ENCODE data around the gene OLFM2.
"Not testable (repeated sequence)": the region's sequence is repeated elsewhere in the genome, so short reads cannot be mapped to it uniquely, and the experiment has no call there.

OLFM2 gene

DNA sequence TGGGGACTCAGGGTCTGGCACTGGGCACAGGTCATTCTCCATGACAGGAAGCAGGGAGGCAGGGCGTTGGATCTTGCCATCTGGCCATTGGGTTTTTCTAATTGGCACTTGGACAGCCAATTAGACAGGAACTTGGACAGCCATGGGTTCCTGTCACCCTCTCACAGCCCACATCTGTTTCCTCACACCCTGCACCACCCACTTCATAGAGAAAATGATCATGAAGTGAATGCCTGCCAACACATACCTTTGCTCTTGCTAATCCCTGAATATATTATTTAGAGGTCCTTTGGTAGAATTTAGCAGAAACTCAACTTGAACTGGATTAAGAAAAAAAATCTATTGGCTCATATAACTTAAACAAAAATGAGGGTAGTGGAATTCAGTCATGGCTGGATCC lies 4.9 kb upstream of the OLFM2 start:
- no peak for DNase-seq

- no peak for DNase-seq
Measured at GRCh38 chr19:9940778-9941177, 4.5 kb upstream of the OLFM2 start.

GRCh38 chr19:9939301-9939913 lies 3.1 kb upstream of the OLFM2 start:
- DNase-seq, result no peak

- no peak for DNase-seq
Measured at GRCh38 chr19:9937001-9937411, 691 bp upstream of the OLFM2 start.

DNA sequence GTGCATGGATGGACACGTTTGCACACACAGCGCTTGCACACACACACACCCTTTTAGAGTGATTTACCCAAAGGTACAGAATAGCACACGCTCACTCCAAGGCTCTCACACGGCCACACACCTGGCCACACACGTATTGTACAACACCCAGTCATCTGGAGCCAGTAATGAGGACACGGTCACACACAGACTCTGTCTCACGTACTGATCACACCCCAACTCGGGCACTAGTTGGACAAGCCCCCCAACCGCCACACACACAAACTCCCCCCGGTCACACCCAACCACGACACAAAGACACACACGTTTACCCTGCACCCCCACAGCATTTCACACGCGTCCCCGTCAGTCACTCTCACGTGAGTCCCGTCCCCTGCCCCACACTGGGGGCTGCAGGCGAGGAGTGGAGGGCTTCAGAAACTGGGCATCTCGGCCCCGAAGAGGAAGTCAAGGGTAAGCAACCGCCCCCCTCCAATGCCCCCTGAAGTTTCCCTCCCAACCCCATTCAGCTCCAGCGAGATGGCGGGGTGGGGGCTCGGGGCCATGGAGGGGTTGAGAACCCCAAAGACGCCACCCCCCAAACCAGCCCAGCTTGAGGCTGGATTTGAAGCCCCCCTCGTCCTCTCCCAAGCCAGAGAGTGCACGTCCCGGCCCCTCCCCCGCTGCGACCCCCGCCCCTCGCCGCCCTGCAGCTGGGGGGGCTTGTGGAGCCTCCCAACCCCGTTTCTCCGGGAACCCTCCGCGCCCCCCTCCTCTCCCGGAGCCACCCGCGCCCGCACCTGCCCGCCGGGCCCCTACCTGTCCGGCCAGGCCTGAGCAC lies 599 bp downstream of the OLFM2 start:
- no peak for DNase-seq

GRCh38 chr19:9934132-9934950 lies 2.0 kb downstream of the OLFM2 start:
- peak; percentile 83 for DNase-seq

DNA sequence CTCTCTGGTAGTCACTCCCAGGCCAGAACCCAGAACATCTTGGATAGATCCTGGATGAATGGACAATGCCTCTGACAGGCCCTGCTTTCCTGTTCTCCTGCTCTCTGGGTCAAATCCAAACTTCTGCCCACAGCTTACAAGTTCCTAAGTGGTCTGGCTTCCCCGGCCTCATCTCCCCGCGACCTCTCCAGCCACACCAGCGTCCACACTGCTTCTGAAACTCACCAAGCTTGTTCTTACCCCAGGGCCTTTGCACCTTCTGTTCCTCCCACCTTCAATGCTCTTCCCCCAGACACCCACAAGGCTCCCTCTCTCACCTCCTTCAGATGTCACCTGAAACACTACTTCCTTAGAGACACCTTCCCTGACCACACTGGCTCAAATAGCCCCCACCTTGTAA lies 3.5 kb downstream of the OLFM2 start:
- DNase-seq, result no peak

DNA sequence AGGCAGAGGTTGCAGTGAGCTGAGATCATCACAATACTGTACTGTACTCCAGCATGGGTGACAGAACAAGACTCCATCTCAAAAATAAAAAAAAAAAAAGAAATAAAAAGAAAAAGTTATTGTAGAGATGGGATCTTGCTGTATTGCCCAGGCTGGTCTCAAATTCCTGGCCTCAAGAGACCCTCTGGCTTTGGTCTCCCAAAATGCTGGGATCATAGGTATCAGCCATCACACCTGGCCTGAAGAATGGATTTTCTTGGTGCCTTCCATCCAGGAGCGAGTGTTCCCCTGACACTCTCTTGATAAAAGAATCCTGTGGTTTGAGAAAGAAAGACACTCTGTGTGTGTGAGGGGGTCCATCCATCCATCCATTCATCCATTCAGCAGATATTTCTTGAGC lies 4.7 kb downstream of the OLFM2 start:
- no peak for DNase-seq

GRCh38 chr19:9923440-9923839 lies 12.9 kb downstream of the OLFM2 start:
- DNase-seq, result no peak

- not testable (repeated sequence) for DNase-seq
Measured at GRCh38 chr19:9922782-9923379, 13.4 kb downstream of the OLFM2 start.

DNA sequence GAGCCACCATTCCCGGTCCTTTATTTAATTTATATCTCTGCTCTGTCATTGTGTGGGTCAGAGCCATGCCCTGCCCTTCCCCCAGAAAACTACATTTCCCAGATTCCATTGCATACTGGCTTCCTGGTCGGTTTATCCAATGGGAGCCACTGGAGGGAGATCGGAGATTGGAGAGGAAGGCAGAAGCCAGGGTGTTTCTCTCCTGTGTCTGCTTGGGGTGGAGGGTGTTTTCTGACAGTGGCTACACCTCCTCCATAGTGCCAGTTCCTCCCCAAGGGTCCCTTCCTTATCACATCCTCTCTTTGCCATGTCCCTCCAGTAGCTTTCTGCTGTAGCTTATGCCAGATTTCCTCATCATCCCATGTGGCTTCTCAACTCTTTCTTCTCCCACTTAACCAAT lies 19.0 kb downstream of the OLFM2 start:
- peak; percentile 14 for DNase-seq

DNA sequence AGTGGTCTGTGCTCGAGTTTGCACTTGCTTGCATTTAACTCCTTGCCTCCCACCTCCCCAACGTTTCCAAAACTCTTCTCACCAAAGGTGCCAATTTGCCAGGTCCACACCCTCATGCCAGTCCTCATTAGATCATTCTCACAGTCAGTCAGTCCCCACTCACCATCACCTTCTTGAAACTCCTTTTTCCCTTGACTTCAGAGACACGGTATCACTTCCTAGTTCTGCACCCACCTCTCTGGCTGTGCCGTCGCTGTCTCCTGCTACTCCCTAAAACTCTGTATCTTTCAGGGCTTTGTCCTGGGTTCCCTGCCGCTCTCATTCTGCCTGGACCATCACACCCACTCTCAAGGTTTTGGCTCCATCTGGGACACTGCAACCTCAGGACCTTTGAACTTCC lies 19.6 kb downstream of the OLFM2 start:
- no peak for DNase-seq

DNA sequence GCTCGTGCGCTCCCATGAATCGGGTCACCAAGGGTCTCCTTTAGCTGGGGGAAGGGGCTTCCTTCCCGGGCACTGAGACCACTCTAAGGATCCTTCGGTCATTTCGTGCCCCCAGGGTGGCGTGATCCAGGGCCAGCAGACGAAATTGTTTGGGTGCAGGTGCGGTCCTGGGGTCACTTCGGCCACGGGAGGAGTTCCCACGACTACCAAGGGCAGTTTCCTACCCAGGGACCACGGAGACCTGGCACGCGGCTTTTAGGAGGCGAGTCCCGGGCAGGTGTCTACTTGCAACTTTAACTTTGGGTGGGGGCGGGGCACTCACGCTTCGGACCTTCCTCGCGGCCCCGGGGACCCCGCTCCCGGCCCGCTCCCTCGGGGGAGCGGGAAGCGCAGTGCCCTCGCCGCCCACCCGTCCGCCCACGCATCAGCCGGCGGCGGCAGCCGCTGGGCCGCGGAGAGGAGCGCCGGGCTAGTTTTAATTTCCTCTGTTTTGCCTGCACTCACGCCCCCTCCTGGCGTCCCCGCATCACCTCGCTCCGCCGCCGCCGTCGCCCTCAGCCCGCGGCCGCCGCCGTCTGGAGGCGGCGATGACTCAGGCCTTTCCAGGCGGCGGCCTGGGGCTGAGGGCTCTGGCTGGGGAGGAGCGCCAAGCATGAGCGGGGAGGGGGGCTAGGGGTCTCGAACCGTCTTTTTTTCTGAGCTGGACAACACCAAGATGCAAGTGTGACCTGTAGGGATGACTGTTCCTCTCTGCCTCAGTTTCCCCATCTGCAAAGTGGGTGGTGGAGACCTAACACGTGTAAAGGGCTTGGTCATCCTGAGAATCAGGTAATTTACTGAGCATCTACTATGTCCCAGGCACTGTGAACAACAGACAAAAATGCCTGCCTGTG lies 21.8 kb downstream of the OLFM2 start:
- peak; percentile 83 for DNase-seq

- DNase-seq, result no peak
Measured at GRCh38 chr19:9914001-9914314, 22.4 kb downstream of the OLFM2 start.

DNA sequence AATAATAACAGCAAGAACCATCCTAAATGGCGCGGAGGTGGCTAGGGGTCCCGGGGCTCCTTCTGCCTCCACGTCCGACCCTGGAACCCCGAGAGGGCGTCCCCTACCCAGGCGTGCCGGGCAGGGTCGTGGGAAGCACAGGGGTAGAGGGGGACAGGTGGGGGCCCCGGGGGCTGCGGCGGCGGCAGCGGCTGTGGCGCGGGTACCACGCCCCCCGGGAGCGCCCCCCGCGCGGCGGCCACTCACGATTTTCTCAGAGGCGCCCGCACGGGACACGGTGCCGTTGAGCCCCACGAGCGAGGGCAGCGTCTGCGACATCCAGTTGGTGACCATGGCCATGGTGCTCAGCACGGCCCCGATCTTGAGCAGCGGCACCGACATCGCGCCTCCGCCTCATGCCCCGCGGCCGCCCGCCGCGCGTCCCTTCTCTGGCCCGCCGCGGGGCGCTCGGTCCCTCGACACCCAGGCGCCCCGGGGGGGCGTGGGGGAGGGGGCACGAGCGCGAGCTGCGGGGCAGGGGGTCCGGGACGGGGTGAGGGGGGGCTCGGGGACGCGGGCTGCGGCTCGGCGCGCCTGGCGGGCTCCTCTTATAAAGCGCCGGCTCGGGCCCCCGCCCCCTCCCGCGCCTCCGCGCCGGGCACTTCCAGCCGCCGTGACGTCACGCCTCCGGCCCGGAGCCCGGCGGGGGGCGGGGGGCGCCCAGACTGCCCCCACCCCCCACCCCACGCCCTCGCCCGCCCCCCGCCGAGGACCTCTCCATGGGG lies 22.9 kb downstream of the OLFM2 start:
- no peak for DNase-seq

DNA sequence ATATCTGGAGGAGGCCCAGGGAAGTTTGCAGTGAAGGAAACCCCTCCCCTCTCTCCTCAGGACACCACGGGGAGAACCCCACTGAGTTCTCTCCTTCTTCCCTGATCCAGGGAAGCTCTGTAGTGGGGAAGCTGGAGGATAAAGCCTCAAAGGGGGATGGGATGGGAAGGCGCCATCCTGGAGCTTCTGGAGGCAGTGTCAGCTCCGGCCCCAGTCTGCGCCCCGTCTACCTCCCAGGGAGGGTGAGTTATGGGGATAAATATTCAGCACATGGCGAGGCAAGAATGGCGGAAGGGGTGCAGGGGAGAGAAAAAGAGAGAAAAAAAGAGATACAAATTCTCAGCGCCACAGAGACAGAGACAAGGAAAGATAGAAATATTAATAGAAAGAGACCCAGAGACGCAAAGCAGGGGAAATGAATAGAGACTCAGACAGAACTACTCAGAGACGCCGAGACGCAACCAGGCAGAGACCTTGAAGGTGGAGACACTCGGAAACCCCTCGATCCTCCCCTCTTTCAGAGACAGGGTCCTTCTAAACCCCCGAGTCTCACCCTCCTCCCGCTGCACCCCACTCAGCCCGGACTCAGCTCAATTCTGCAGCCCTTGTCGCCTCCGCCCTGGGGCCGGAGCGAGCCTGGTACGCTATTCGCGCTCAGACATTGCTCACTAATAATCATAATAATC lies 23.6 kb downstream of the OLFM2 start:
- DNase-seq, result no peak

GRCh38 chr19:9911524-9912185 lies 24.7 kb downstream of the OLFM2 start:
- no peak for DNase-seq

DNA sequence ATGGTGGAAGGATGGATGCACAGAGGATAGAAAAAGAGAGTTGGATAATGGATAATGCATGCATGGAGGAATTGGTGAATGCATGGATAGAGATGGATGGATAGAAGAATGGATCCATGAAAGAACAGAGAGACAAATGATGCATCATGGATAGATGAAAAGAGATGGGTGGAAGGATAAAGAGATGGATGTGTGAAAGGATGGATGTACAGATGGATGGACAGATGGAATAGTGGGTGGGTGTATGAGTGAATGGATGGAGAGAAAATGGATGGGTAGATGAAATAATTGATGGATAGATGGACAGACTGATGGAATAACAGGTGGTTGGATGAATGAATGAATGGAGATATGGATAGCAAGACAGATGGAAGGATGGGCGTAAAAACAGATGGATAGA lies 25.7 kb downstream of the OLFM2 start:
- no peak for DNase-seq

- DNase-seq, result no peak
Measured at GRCh38 chr19:9909251-9909650, 27.1 kb downstream of the OLFM2 start.

DNA sequence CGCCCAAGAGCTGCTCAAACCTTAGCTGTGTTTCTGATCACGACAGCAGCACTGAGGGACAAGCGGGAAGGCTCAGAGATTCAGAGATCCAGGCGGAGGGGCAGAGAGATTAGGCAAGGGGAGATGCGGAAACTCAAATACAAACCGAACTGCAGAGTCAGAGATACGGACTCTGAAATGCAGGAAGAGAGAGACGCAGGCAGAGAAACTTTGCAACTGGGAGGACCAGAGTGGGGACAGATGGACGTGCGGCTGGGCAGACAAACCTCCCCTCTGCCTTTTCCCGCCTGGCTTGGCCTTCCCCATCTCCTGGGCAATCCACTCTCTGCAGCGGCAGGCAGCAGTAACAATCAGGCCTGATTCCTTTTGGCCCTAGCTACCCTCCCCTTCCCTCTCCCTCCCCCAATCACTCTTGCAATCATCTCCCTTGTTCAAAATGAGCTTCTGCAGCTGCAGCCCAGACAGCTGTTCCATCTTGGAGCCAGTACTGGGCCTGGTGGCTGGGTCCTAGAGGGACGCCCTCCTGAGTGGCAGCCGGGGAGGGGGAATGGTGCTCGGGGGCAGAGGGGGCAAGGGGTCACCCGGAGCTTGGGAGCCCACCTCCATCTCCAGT lies 29.7 kb downstream of the OLFM2 start:
- no peak for DNase-seq

Data from CD4-positive, alpha-beta T cell treated with Interleukin-21 for 1 hour (primary cell).